Measurements from ENCODE around the gene MYO5B. TPM values are rescaled to one million over a fixed set of nuclear protein-coding genes. Genes with fewer than 3 reads are reported as not detected.

The MYO5B gene
- total and polyA plus RNA-seq, 2 donors (not counting 1 experiment from before 2014, with no cell fraction given) = 0.30 to 1.7 TPM

DNA sequence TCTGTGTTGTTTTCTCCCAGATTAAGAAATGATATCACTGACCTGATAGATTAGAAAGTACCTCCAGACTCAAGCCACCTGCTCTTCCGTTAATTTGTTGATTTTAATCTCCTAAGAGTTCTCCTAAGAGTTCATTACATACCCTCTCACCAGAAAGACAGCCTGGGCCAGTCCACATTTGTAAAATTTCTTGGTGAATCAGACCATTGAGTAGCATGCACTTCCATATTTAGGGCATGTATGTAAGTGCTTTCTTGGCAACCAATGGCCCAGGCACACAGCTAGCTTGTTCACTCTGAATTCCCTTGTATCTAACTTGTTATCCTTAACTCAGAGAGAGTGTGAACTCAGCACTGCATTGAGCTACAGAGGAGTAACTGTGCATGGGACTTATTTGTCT lies 223.5 kb downstream of the MYO5B start:
- no peak overlapping the region for H3K4me3 ChIP-seq (ENCODE audit: control extremely low read depth in 1 of 5, extremely low read depth in 1 of 5, insufficient read depth in 1 of 5, low read depth in 2 of 5, low read length in 4 of 5)
- no peak overlapping the region for H3K9ac ChIP-seq (ENCODE audit: low read length)
- no peak for ATAC-seq (ENCODE audit: low read depth)
- ChIA-PET CTCF (no interaction called here), POLR2A (no interaction called here)
- no peaks in the 10 kb centered on the region for H3K36me3 ChIP-seq (replicated peaks in 1 of 2; ENCODE audit: control extremely low read depth in 1 of 2, control insufficient read depth in 1 of 2, extremely low read depth in 1 of 2, insufficient read depth in 2 of 2, low read length in 1 of 2)
- no peaks in the 10 kb centered on the region for H4K20me1 ChIP-seq (ENCODE audit: control insufficient read depth, insufficient read depth, low read length, poor library complexity, severe bottlenecking)
- H3K4me1 ChIP-seq (ENCODE audit: control insufficient read depth in 2 of 2, insufficient read depth in 2 of 2, low read length in 2 of 2) = no peaks in the 10 kb centered on the region
- no peak for DNase-seq
- Mint-ChIP-seq H3K4me1 (no peaks in the 10 kb centered on the region), H3K27ac (no peak overlapping the region), H3K4me3 (no peak overlapping the region), H3K27me3 (peaks cover 4% of the 10 kb centered on the region), H3K9me3 (ENCODE audit: insufficient read depth) (no peaks in the 10 kb centered on the region)
- intact Hi-C loops (cut with micrococcal nuclease) = no loop called here
- H3K27ac ChIP-seq (ENCODE audit: low read length in 2 of 2) = no peak overlapping the region
- TF ChIP-seq CTCF (IDR thresholded peaks at IDR 0.05) (no peak), EZH2 (IDR thresholded peaks at IDR 0.05; ENCODE audit: borderline replicate concordance, insufficient read depth, low read depth, low read length, poor library complexity, severe bottlenecking) (no peak)
- H3K27me3 ChIP-seq (replicated peaks in 1 of 4; ENCODE audit: control extremely low read depth in 1 of 4, control insufficient read depth in 3 of 4, insufficient read depth in 4 of 4, low read length in 3 of 4) = no peaks in the 10 kb centered on the region
- no peaks in the 10 kb centered on the region for H3K9me3 ChIP-seq (ENCODE audit: control extremely low read depth in 1 of 3, control insufficient read depth in 2 of 3, insufficient read depth in 1 of 3, low read length in 2 of 3)
- no peak overlapping the region for H3K4me2 ChIP-seq (replicated peaks; ENCODE audit: low read depth, low read length, poor library complexity, severe bottlenecking)
- 60% methylated on average over 1 of the region's 1 CpG for WGBS (ENCODE audit: insufficient coverage)
- H3K79me2 ChIP-seq (ENCODE audit: control insufficient read depth, insufficient read depth, low read length) = no peaks in the 10 kb centered on the region
- H2AFZ ChIP-seq (ENCODE audit: insufficient read depth, low read depth, low read length, poor library complexity, severe bottlenecking) = no peak overlapping the region

DNA sequence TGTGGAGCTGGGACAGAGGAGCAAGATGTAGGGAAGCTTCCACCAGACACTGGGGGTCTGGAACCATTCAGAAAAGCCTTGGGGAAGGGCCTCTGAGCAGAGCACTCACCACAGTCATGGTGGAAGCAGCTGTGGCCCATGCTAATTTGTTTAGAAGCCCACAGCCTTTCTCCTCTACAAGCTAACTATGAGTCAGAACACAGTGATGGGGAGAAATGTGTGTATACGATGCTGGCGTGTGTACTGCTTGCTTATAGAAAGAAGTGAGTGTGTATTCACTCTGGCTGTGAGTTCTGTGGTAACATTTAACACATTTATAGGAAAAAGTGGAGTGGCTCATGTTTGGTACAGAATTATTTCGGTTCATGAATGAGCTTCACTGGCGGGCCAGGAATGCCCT lies 224.6 kb downstream of the MYO5B start:
- no peak overlapping the region for H3K4me3 ChIP-seq (ENCODE audit: control extremely low read depth in 1 of 5, extremely low read depth in 1 of 5, insufficient read depth in 1 of 5, low read depth in 2 of 5, low read length in 4 of 5)
- H3K4me1 ChIP-seq (ENCODE audit: control insufficient read depth in 2 of 2, insufficient read depth in 2 of 2, low read length in 2 of 2) = no peaks in the 10 kb centered on the region
- ChIA-PET CTCF (no interaction called here), POLR2A (no interaction called here)
- Mint-ChIP-seq H3K4me3 (no peak overlapping the region), H3K27me3 (peaks cover 4% of the 10 kb centered on the region), H3K9me3 (ENCODE audit: insufficient read depth) (no peaks in the 10 kb centered on the region), H3K27ac (no peak overlapping the region), H3K4me1 (no peaks in the 10 kb centered on the region)
- intact Hi-C loops (cut with micrococcal nuclease) = no loop called here
- no peak for ATAC-seq (ENCODE audit: low read depth)
- H3K4me2 ChIP-seq (replicated peaks; ENCODE audit: low read depth, low read length, poor library complexity, severe bottlenecking) = no peak overlapping the region
- H4K20me1 ChIP-seq (ENCODE audit: control insufficient read depth, insufficient read depth, low read length, poor library complexity, severe bottlenecking) = no peaks in the 10 kb centered on the region
- DNase-seq = no peak
- no peak overlapping the region for H2AFZ ChIP-seq (ENCODE audit: insufficient read depth, low read depth, low read length, poor library complexity, severe bottlenecking)
- H3K79me2 ChIP-seq (ENCODE audit: control insufficient read depth, insufficient read depth, low read length) = no peaks in the 10 kb centered on the region
- no peak overlapping the region for H3K27ac ChIP-seq (ENCODE audit: low read length in 2 of 2)
- TF ChIP-seq EZH2 (IDR thresholded peaks at IDR 0.05; ENCODE audit: borderline replicate concordance, insufficient read depth, low read depth, low read length, poor library complexity, severe bottlenecking) (no peak), CTCF (IDR thresholded peaks at IDR 0.05) (no peak)
- H3K9me3 ChIP-seq (ENCODE audit: control extremely low read depth in 1 of 3, control insufficient read depth in 2 of 3, insufficient read depth in 1 of 3, low read length in 2 of 3) = no peaks in the 10 kb centered on the region
- no peaks in the 10 kb centered on the region for H3K27me3 ChIP-seq (replicated peaks in 1 of 4; ENCODE audit: control extremely low read depth in 1 of 4, control insufficient read depth in 3 of 4, insufficient read depth in 4 of 4, low read length in 3 of 4)
- no peak overlapping the region for H3K9ac ChIP-seq (ENCODE audit: low read length)
- H3K36me3 ChIP-seq (replicated peaks in 1 of 2; ENCODE audit: control extremely low read depth in 1 of 2, control insufficient read depth in 1 of 2, extremely low read depth in 1 of 2, insufficient read depth in 2 of 2, low read length in 1 of 2) = no peaks in the 10 kb centered on the region
- WGBS (ENCODE audit: insufficient coverage) = 88% methylated on average over 3 of the region's 4 CpGs

Data from B cell (primary cell).